Bronchial epithelial cell (primary cell): Measurements from ENCODE around the gene C1QL1. TPM values are rescaled to one million over a fixed set of nuclear protein-coding genes. Genes with fewer than 3 reads are reported as not detected.

ENCODE experiments used
- DNase-seq: peaks from one replicate; pipeline ENCODE4 v3.0.0-alpha.2; 2010; ENCODE audit warnings: low read depth
- FAIRE-seq: peaks from 2 replicates; lab custom pipeline; 2011; peaks lifted over from hg19 to GRCh38; lab: Jason Lieb, UNC
- H3K27me3 ChIP-seq: 2 replicates; pipeline ENCODE4 v1.5.1; 2011; ENCODE audit warnings: low read length; ENCODE audit not compliant: control insufficient read depth, insufficient read depth
- H3K36me3 ChIP-seq: 2 replicates; pipeline ENCODE4 v1.5.1; 2011; ENCODE audit warnings: low read length; ENCODE audit not compliant: control insufficient read depth, insufficient read depth
- H3K4me3 ChIP-seq: 2 replicates; pipeline ENCODE4 v1.5.1; 2011; ENCODE audit warnings: mild to moderate bottlenecking, low read depth, low read length, control low read depth
- total RNA-seq: library from RNA; depleted of rRNA; stranded (reverse); fragments of >200 nt; gene quantifications from 2 replicates; pipeline ENCODE4 v1.2.1, GENCODE V29; 2014
- TF ChIP-seq, protein P1 (sequence below): IDR thresholded peaks from 2 replicates; pipeline ENCODE4 v1.5.1; 2011; ENCODE audit warnings: mild to moderate bottlenecking, moderate library complexity, low read length, control low read depth, inconsistent platforms; ENCODE audit not compliant: insufficient read depth, severe bottlenecking

The C1QL1 gene
- total RNA-seq, 1 donor from 2014 or later, result not detected

DNA sequence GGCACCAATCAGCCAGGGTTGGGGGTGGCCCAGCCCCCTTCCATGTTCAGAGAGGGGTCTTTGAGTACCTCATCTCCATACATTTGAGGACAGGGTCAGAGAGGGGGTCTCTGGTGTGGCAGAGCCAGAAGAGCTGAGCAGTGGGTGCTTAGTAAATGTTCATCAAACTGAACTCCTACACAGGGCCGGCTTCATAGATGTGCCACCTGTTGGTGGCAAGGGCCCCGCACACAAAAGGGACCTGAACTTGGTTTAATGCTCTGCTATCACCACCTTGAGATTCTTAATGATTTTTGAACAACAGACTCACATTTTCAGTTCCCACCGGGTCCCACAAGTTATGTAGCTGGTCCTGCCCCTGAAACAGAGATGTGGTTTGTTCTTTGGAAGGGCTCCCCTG lies 9.0 kb upstream of the C1QL1 start:
- TF ChIP-seq, protein P1, sequence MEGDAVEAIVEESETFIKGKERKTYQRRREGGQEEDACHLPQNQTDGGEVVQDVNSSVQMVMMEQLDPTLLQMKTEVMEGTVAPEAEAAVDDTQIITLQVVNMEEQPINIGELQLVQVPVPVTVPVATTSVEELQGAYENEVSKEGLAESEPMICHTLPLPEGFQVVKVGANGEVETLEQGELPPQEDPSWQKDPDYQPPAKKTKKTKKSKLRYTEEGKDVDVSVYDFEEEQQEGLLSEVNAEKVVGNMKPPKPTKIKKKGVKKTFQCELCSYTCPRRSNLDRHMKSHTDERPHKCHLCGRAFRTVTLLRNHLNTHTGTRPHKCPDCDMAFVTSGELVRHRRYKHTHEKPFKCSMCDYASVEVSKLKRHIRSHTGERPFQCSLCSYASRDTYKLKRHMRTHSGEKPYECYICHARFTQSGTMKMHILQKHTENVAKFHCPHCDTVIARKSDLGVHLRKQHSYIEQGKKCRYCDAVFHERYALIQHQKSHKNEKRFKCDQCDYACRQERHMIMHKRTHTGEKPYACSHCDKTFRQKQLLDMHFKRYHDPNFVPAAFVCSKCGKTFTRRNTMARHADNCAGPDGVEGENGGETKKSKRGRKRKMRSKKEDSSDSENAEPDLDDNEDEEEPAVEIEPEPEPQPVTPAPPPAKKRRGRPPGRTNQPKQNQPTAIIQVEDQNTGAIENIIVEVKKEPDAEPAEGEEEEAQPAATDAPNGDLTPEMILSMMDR, result no peak
- DNase-seq (no peak), FAIRE-seq (no peak)
- no peak overlapping the region for H3K4me3 ChIP-seq
- no peaks in the 10 kb centered on the region for H3K36me3 ChIP-seq
- peaks cover 2% of the 10 kb centered on the region for H3K27me3 ChIP-seq

DNA sequence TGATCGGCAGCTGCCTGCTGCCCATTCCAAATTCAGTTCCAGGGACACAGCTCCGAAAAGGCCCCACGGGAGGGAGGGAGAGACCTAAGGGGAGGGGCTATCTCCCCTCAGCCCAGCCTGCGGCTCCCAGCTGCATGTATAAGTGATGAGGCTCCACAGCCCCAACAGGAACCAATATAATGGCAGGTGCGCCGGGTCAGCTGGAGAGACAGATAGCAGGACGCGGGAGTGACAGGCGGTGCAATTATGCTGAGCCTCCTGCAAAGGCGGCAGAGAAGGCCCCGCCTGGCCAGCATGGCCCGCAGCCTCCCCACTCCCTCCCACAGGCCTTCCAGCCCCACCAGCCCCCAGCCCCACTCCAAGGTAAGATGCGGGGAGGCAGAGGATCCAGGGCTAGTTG lies 8.1 kb upstream of the C1QL1 start:
- Histone ChIP-seq H3K27me3 (peaks cover 2% of the 10 kb centered on the region), H3K36me3 (no peaks in the 10 kb centered on the region), H3K4me3 (no peak overlapping the region)
- FAIRE-seq, result no peak
- no peak for DNase-seq
- TF ChIP-seq, protein P1, result no peak

DNA sequence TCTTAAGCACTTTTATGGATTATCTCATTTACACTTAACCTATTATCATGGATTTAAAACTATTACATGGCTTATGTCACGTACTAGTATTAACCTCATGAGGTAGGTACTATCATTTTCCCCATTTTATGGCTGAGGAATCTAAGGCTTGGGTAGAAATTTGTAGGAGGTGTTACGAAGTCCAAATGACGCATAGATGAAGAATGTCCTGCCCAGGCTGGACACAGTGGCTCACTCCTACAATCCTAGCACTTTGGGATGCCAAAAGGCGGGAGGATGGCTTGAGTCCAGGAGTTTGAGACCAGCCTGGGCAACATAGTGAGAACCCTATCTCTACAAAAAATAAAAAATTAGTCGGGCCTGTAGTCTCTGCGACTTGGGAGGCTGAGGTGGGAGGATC lies 4.8 kb upstream of the C1QL1 start:
- TF ChIP-seq, protein P1, result no peak
- Histone ChIP-seq H3K4me3 (no peak overlapping the region), H3K27me3 (peaks cover 15% of the 10 kb centered on the region), H3K36me3 (no peaks in the 10 kb centered on the region)
- DNase-seq, result peak; percentile 57
- FAIRE-seq, result no peak

DNA sequence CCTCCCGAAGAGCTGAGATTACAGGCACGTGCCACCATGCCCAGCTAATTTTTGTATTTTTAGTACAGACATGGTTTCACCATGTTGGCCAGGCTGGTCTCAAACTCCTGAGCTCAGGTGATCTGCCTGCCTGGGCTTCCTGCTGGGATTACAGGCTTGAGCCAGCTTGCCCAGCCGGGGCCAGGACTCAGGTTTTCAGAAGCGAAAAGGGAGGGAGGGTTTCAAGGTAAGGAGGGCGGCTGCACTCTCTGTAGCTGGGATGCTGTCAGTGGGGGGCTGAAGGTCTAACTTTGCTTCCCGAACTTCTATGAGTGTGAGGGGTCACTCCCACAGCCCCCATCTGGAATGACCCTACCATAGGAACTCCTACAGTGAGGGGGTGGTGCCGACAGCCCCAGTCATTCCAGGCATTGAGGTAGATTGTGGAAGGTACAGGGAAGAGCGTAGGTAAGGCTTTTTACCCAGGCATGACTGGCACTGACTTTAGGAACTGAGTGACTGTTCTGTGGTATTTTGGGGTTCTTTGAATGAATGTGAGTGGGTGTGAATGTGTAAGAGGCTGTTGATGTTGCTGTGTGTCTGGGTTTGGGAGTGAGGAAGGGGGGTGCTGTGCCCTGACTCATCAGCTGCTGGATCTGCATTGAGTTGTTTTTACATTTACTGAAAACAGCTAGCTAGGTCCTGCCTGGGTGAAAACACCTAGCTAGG lies 3.8 kb upstream of the C1QL1 start:
- H3K36me3 ChIP-seq, result no peaks in the 10 kb centered on the region
- FAIRE-seq (peak; percentile 86), DNase-seq (peak; percentile 93)
- peaks cover 21% of the 10 kb centered on the region for H3K27me3 ChIP-seq
- TF ChIP-seq, protein P1, result no peak
- no peak overlapping the region for H3K4me3 ChIP-seq

DNA sequence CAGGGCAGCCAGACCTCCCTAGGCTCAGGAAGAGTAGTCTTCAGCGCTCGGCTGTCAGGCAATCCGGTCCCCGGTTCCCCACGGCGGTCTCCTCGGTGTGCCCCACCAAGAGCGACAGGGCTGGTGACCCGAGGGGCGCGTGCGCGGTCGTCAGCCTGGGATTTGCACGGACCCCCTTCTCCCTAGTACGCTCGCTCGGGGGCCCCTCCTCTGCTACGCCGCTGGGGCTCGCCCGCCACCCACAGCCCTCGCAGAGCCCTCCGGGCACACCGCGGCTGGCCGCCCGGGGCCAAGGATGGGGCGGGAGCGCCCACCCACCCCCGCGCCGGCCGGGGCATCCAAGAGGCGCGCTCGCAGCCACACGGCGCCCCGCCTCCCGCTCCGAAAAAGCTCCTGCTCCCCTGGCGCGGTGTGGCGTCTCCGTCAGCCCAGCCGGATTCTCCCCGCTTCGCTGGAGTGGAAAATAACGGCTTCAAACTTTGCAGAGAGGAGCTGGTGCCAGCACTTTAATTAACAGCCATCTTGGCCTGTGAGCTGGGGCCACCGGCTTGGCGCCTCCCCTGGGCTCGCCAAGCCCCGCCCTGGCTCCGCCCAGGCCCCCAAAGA lies 2.1 kb upstream of the C1QL1 start:
- peak overlapping the region; percentile 21 for H3K4me3 ChIP-seq
- no peak for FAIRE-seq
- TF ChIP-seq, protein P1, result no peak
- peaks cover 33% of the 10 kb centered on the region for H3K27me3 ChIP-seq
- no peak for DNase-seq
- H3K36me3 ChIP-seq, result no peaks in the 10 kb centered on the region
